NCI-H2107 treated with DMSO at 0.1 percent for 48 hours (cell line): ENCODE measurements around the gene GSG1L2.

Source experiments
- DNase-seq: peaks from one replicate; lab custom pipeline; 2025; ENCODE audit not compliant: unreplicated experiment; lab: John Stamatoyannopoulos, UW

GSG1L2 gene

GRCh38 chr17:9821921-9822320, at the start of gene GSG1L2:
TSS of gene GSG1L2 (minus strand) at chr17:9822079. CDS start at chr17:9822071, 8 bp downstream.
- no peak for DNase-seq

- DNase-seq: no peak
Observed at GRCh38 chr17:9868552-9868951, 46.7 kb upstream of the GSG1L2 start.

DNA sequence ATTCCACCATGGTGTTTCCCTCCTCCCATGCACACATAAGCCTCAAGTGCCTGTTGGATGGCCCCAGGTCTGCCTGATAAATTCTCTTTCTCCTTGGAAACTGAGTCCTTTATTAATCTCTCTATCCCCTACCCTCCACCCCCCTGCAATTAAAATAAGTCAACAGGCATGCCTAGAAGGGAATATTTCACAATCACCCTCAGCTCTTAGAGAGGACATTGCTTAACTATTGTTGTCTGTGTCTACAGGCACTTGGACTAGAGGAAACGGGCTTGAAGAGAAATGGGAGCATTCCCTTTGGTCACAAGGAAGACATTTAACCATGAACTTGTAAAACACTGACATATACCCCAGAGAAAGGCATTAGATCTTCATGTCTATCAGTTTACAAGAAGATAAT, 43.7 kb upstream of the GSG1L2 start:
- DNase-seq: no peak

- DNase-seq: no peak
Observed at GRCh38 chr17:9862949-9863348, 41.1 kb upstream of the GSG1L2 start.

GRCh38 chr17:9862220-9862619, 40.3 kb upstream of the GSG1L2 start:
- no peak for DNase-seq

GRCh38 chr17:9860851-9861250, 39.0 kb upstream of the GSG1L2 start:
- no peak for DNase-seq

GRCh38 chr17:9859781-9860180, 37.9 kb upstream of the GSG1L2 start:
- no peak for DNase-seq

DNA sequence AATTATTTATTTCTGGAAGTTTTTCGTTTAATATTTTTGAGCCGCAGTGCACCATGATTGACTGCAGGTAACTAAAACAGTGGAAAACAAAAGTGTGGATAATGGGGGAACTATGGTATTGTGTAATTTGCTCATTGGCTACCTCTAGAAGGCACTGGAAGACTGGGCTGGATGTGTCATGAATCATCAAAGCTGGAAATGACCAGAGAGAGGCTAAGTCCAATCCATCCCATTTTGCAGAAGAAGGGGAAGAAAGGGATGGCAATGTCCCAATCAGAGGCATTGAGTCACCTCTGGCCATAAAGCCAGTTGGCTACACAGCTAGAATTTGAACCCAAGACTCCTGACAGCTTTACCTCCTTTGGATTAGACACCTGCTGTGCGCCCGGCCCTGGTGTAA, 33.2 kb upstream of the GSG1L2 start:
- DNase-seq: no peak

GRCh38 chr17:9854255-9854654, 32.4 kb upstream of the GSG1L2 start:
- DNase-seq: no peak

DNA sequence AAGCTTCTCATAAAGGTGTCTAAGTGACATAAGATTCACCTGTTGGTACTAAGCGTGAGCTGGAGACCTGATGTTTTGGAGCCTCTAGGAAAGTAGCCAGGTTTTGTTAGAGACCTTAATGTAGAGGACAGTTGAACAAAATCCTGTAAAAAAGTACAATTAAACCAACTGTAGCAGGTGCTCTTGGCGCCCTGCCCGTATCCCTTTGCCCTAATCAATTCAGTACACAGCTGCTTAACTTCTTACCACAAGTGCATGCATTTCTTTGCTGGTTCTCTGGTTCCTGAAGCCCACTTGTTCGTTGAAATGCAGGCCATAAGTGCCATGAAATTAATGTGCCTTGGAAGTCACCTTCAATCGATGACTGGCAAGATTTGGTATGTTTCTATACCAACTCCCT, 28.3 kb upstream of the GSG1L2 start:
- DNase-seq: no peak

GRCh38 chr17:9845306-9845705, 23.4 kb upstream of the GSG1L2 start:
- DNase-seq: no peak

DNA sequence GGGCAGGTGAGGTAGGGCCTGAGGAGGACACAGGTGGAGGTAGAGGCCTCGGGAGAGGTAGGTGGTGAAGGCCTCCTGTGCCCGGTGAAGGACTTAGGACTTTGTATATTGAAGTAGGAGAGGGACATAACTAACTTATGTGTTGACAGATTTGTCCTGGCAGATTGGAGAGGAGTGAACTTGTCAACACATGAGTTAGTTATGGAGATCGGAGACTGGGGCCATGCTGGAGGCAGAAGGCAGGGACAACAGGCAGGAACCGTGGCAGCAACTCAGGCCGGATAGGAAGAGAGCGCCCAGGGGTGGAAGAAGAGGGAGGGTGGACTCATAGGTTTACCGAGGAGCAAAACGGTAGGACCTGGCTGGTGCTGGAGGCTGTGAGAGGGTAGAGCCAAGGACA, 22.3 kb upstream of the GSG1L2 start:
- DNase-seq: no peak

DNA sequence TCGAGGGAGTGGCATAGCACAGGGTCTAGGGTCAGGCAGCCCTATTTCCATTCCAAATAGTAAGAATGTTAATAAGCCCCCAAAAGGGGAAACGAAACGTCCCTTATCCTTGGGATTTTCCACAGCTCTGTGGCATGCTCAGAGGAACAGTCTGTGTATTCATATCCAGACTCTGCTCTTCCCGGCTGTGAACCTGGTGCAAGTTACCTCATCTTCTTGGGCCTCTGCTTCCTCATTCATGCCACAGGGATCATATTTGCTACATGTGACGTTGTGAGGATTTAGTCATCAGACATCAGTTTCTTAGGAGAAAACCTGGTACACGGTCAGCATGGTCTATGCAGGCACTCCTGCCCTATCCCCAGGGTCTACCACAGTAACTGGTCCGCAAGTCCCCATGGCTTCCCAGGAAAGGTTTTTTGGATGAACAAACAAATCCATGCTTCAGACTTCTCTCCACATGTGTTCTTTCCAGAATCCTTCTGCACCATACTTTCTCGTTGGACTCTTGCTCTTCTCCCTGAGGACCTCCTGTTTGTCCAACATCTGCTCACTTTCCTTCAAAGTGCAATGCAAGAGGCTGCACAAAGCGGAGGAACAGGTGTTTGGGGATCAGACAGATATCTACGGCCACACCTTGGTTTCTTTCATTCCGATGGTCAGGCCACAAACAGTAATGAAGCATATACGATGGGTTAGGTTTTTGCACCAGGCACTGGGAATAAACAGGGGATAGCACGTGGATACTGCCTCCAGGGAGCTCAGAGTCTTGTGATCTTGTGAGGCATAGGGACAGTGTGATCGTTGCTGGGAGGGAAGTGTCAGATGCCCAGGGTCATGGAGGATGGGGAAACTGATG, 21.5 kb upstream of the GSG1L2 start:
- no peak for DNase-seq

- no peak for DNase-seq
Observed at GRCh38 chr17:9842057-9842758, 20.3 kb upstream of the GSG1L2 start.

- no peak for DNase-seq
Observed at GRCh38 chr17:9839433-9839832, 17.6 kb upstream of the GSG1L2 start.

GRCh38 chr17:9837551-9838471, 15.9 kb upstream of the GSG1L2 start:
- no peak for DNase-seq

DNA sequence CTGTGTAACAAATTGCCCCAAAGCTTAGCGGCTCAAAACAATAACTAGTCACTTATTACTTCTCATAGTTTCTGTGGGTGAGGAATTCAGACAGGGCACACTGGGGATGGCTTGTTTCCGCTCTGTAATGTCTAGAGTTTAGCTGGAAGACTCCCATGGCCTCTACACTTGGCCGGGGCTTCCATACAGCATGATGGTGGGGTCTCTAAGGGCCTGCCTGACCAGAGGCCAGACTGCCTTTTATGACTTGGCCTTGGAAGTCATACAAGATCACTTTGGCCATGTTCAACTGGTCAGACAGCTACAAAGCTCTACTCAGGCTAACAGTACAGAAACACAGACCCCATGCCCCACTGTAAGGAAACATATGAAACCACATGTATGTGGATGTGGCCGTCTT, 12.0 kb upstream of the GSG1L2 start:
- DNase-seq: no peak

GRCh38 chr17:9830711-9831110, 8.8 kb upstream of the GSG1L2 start:
- DNase-seq: no peak

- DNase-seq: no peak
Observed at GRCh38 chr17:9829343-9829742, 7.5 kb upstream of the GSG1L2 start.

DNA sequence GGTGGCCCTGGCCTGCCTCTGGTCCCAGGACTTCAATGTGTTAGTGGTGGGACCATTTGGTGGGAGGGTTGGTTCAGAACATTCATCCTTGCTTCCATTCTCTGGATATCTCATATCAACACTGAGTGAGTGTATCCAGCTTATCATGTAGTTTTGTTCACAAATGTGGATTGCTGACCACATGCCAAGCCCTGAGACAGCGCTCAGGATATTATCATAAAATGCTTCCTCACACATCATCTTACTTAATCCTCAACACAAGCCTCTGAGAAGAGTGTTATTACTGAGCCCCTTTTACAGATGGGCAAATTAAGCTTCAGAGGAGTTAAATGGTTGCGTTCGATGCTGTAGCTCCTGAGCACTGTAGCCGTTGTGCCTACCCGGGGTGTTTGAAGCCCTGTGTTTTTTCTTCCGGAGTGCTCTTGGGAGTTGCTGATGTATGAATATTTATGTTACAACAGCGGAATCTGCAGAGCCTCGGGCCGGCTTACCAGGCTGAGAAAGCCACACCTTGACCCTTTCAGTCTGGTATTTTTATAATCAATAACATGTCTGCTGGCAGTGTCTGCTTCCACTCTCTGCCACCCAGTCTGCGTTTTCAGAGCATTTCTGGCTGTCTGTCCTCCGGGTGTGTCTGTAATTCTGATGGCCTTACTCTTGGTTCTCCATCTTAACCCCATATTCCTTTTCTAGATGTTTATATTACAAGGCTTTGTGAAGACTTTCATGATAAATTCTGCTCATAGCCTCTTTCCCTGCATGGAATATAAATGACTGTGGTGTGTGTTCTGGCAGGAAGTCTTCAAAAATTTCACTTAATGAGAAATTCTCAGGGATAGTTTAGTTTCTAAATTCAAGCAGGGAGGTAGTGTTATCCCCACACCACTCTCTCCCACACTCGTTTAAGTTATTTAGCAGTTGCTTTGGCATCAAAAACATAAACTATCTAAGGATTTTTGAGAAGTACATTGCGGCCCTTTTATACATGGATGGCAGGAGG, 6.7 kb upstream of the GSG1L2 start:
- no peak for DNase-seq
